Head of caudate nucleus (tissue), 42 donors: ENCODE results near the gene MRPS12.

Experiments
- DNase-seq, 42 donors: peaks; one replicate each; pipeline versions ENCODE4 v3.0.0 to v3.0.0-alpha.2; 2020 to 2021; ENCODE audit warnings: mixed read lengths in 7 of 42
- intact Hi-C: fragments of 100-400 bp; cut with DNase I; formaldehyde crosslinking; loops from one replicate; pipeline ENCODE4 v1.15.0; 2022

MRPS12 gene

DNA sequence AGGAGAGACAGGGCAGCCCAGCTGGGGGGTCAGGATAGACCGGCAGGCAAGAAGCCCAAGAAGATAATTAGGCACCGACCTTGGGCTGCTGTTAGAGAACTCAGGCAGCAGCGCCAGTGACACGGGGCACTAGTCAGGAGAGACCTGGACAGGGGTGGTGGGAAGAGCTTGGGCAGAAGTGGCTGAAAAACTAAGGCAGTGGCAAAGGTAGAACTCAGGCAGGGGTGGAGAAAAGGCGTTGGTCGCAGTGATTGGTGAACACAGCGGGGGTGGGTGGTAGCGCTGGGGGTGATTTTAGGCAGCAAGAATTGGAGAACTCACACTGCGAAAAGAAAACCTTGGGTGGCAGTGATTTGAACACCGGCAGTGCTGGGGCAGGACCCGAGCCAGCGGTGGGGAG lies 23.1 kb upstream of the MRPS12 start:
- no peak for DNase-seq
- intact Hi-C loops = no loop called here

DNA sequence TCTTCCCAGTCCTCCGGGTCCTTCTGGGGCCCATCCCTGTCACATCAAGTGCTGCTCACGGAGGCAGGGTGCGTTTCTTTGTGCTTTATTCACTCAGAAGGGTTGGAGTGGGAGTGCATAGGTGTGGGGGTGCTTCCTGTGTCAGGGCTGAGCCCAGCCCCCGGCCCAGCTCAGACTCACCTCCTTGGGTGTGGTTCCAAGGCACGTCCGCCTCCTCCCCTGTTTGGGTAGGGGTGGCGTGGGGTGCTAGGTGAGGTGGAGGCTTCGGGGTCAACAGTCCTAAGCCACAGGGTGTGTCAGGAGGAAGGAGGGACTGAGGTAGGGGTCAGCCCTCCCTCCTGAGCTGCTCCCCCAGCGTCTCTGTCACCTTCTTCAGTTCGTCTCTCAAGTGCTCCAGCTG lies 21.8 kb upstream of the MRPS12 start:
- DNase-seq = peak in 41 of 42 donors; percentile 16 to 90 (median 66)
- intact Hi-C loops = no loop called here

- DNase-seq = no peak
- intact Hi-C loops = no loop called here
These were observed 20.3 kb upstream of the MRPS12 start for GRCh38 chr19:38910488-38910887.

- no peak for DNase-seq
- intact Hi-C loops = no loop called here
These were observed 19.2 kb upstream of the MRPS12 start for GRCh38 chr19:38911388-38912001.

DNA sequence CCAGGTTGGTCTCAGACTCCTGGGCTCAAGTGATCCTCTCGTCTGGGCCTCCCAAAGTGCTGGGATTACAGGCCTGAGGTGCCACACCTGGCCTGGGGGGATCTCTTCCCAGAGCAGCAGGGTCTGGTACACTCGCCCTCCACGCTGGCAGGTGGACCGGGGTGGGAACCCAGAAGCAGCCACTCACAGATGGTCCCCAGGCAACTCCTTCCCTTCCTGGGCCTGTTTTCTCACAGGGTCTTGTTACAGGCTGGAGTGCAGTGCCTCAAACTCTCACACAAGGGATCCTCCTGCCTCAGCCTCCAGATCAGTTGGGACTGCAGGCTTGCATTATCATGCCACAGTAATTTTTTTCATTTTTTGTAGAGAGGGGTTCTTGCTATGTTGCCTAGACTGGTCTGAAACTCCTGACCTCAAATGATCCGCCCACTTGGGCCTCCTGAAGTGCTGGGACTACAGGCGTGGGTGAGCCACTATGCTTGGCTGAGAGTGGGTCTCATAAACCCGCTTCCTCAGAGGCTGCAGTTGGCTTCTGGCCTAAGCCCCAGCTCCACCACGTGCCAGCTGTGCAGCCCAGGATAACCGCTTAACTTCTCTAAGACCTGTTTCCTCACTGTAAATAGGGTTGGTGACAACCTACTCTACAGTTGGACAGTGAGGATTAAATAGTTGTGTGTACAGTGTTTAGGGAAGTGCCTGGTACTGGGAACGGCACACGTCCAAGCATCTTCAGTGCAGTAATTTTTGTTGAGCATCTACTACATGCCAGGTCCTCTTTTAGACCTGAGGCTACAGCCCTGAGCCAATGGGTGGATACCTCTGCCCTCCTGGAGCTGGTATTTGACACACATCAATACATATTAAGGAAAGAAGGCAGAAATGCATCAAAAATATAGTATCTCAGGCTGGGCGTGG lies 17.9 kb upstream of the MRPS12 start:
- DNase-seq = no peak
- intact Hi-C loops = no loop called here

DNA sequence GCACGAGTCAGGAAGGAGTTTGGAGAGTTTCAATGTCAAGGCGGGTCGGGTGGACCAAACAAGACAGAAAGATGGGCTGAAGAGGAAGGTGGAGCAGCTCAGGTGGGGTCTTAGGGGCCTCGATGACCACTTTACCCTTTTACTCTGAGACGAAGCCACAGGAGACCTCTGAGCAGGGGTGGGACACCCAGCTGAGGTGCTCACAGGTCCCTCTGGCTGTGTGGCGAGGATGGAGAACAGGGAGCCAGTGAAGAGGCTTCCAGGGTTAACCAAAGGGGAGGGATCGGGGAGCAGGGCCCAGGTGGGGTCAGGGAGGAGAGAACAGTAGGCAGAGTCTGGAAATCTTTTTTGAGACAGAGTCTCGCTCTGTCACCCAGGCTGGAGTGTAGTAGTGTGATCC lies 16.8 kb upstream of the MRPS12 start:
- no peak for DNase-seq

GRCh38 chr19:38915329-38916321 lies 15.1 kb upstream of the MRPS12 start:
- intact Hi-C loops = no loop called here
- DNase-seq = no peak

More for the DNA sequence above, 16.8 kb upstream of the MRPS12 start:
- intact Hi-C loops = no loop called here

DNA sequence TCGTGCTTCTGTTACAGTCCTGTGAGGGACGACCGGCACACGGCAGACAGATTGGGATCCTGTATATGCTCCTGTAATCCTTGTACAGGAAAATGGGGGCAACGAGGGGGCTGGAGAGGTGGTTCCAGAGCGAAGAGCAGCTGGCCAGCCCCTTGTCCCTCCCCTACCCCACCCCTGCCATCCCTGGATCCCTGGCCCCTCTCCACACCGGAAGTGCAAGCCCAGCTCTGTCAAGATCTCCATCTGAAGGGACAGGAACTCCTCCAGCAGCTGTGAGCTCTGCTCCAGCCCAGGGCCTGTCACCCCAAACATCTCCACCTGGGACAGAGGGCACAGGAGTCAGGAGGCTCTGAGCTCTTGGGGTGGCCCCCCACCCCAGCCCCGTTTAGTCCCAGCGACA lies 13.2 kb upstream of the MRPS12 start:
- intact Hi-C loops = no loop called here

DNA sequence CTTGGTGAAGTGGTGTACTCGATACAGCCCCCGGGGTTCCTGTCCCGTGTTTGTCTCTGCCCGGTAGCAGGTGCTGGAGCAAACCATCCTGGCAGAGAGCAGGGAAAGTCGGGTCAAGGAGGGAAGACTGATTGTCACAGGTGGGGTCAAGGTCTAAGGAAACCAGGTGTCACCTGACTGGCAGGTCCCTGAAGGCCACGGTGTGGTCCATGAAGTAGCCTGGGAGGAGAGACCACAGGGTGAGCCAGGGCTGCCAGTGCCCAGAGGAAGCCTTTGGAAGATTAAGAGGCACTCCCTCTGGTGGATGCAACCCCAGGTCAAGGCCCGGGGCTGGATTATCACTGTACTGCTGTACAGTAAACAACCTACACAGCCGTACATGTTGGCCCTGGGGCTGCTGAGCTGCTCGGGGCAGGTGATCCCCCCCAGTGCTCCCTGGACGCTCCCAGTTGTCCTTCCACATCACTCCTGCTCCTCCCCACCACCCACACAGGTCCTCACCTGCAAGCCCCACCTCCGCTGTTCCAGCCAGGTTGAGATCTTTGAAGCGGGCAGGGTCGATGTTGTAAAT lies 12.7 kb upstream of the MRPS12 start:
- intact Hi-C loops = no loop called here
- no peak for DNase-seq

More for the DNA sequence above, 13.2 kb upstream of the MRPS12 start:
- DNase-seq = no peak

DNA sequence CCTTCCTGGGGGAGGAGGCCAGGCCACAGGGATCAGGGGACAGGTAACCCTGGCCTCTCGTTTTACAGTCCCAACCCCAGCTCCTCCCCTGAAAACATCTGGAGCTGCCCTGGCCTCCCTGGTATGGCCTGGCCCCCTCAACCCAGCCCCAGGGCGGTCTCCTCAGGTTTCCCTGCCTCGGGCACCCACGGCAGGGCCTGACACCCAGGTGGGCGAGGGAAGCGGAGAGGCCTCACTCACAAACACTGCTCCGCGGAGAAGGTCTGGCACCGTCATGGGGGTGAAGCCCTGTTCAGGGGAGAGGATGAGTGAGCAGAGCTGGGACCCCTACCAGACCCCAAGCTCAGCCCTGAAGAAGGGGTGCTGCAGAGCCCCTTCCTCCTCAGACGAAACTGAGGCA lies 12.2 kb upstream of the MRPS12 start:
- intact Hi-C loops = no loop called here

DNA sequence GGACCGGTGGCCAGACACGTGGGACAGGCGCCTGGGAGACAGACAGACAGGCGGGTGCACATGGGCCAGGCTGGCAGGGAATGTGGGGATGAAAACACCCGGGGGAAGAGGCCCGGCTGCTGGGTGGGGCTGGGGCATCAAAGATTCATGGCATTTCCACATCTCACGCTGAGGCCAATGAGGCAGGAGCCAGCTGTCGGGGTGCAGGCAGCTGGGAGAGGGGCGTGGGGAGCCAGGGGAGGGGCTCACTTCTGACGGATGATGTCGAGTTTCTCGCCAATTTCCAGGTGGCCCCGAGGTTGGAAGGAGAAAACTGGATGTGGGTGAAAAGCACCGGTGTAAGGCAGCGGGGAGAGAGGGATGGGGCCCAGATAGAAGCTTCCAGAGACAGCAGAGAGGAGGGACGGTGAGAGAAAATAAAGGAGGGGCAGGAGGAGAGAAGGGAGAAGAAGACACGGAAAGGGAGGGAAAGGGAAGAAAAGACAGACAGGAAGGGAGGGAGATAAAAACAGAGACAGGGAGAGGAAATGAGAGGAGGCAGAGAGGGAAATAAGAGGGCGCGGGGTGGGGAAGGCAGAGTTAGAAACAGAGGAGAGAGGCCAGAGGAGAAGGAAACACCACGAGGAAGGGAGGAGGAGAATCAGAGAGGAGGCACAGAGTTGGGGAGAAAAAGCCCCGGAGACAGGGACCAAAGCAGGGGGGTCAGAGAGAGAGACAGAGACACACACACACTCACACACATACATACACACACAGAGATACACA lies 10.7 kb upstream of the MRPS12 start:
- DNase-seq = no peak
- intact Hi-C loops = no loop called here

More for the DNA sequence above, 12.2 kb upstream of the MRPS12 start:
- no peak for DNase-seq

DNA sequence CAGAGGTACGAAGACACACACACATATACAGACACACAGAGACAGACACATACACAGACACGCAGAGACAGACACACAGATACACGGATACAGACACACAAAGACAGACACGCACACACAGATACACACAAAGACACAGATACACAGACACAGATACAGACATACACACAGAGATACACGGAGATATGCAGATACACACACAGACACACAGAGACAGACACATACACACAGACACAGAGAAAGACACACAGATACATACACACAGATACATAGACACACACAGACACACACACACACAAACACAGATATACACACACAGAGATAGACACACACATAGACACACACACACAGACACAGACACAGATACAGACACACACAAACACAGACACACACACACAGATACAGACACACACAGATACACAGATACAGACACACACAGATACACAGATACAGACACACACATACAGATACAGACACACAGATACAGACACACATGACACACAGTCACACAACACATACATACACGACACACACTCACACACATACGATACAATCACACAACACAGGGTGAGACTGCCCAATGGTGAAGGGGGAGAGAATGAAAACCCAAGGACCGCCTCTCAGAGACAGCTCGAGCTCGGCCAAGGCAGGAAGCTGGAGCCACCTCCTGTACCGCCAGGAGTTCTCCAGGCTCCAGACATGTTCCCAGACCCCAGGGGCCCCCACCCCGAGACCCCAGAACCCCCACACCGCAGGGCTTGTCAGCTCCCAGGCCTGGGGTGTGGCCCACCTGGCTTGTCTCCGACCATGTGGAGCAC lies 9.9 kb upstream of the MRPS12 start:
- DNase-seq = no peak
- intact Hi-C loops = no loop called here

DNA sequence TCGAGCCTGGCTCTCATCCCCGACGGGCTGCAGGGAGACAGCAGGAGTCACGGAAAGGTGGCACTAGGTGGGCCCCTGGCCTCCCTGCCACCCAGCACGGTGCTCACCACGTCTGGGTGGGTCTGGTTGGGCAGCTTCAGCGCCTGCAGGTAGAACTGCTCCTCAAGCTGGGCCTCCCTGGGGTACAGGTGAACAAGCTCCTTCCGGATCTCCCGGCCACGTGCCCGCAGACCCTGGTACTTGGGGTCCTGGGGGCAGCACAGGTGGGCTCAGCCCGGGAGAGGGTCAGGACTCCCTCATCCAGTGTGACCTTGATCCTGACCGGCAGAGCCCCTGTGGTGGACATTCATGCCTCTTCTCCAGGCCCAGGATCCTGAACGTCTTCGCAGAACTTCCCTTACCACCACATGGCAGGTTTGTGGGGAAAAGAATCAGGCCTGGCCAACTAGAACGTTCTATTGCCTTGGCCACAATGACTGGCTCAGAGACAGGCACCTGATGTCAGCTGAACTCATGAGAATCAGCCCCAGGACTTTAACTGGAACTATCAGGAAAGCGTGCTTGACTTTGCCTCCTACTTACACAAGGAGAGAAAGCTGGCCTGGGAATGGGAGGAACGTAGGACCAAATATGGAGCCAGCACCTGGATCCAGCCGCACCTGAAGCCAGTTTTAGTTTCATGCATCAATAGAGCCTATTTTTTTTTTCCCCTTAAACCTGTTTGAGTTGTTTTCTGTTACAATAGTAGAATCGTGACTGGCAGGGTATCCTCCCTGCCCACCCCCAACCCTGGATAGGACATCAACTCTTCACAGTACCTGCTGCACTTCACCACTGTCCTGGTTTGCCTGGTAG lies 9.1 kb upstream of the MRPS12 start:
- intact Hi-C loops = no loop called here
- no peak for DNase-seq

DNA sequence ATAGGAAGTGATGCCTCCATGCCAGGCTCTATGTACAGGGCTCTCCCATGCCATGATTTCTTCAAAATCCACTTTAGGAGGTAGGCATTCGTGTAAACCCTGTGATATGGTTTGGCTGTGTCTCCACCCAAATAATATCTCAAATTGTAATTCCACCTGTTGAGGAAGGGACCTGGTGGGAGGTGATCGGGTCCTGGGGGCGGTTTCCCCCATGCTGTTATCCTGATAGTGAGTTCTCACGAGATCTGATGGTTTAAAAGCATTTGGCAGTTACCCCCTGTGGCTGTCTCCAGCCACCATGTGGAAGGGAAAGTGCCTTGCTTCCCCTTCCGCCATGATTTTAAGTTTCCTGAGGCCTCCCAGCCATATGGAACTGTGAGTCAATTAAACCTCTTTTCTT lies 8.3 kb upstream of the MRPS12 start:
- intact Hi-C loops = no loop called here
- DNase-seq = no peak

GRCh38 chr19:38924388-38924787 lies 6.4 kb upstream of the MRPS12 start:
- intact Hi-C loops = no loop called here
- DNase-seq = no peak

- DNase-seq = no peak
- intact Hi-C loops = no loop called here
These were observed 2.2 kb upstream of the MRPS12 start for GRCh38 chr19:38928391-38929001.
